ENCODE results near the gene PSMB11.

PSMB11 gene

DNA sequence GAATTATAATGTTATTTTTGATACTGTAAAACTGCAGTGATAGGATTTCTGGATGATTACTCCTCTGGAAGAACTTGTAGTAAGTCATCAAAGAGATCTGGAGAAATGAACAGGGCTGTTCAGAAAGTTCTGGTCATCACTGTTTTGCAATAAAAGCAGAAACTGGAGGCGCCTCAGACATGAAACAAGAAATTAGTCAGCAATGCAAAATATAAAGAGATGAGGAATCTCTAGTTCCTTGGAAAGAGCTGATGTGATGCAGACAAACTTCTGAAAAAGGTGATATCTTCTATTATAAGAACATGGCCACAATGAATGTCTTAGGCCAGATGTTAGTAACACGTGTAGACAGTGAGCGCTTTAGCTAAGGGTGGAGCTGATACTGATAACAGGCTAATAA lies 43.4 kb downstream of the PSMB11 start:
- DNase-seq (ENCODE audit: low read depth), result no peak

DNA sequence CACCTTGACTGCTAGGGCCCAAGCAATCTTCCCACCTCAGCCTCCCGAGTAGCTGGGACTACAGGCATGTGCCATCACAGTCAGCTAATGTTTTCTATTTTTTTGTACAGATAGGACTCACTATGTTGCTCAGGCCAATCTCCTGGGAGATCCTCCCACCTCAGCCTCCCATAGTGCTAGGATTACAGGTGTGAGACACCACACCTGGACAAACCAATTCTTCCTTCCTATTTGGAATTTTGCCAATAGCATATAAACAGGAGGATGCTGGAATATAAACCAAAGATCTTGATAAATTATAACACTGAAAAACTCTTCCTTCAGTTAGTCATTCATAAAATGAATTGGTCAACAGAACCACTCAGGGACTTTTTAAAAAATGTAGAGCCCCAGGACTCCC lies 44.6 kb downstream of the PSMB11 start:
- no peak for DNase-seq (ENCODE audit: low read depth)

DNA sequence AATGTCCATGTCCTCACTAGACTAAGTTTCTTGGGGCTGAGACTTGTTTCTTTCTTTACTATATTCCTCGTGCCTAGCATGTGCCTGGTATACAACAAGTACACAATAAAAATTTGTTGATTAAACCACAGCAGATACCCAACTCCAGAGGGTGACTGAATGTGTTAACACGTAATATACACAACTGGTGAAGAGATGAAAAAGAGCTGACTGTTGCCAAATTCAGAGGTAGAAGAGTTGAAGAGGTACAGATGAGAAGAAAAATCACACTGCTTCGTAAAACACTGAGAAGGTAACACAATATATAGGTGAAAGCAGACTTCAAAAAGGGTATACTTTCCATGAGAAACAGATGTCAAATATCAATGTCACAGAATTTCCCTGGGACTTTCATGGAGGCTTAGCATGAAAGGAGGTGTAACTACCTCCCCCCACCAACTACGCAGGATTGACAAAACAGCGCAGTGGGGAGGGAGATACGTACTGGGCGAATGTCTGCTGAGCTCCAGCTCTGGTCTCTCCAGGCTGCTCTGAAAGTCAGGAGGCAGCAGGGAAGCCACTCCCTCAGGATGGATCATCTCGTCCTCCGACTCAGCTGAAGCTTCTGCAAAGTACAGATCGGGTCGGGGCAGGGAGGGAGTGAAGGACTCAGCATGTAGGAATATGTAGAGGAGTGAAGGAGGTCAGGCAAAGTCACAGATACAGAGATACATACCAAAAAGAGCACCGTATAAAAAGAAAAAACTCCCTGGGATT lies 47.7 kb downstream of the PSMB11 start:
- no peak for DNase-seq (ENCODE audit: low read depth)

DNA sequence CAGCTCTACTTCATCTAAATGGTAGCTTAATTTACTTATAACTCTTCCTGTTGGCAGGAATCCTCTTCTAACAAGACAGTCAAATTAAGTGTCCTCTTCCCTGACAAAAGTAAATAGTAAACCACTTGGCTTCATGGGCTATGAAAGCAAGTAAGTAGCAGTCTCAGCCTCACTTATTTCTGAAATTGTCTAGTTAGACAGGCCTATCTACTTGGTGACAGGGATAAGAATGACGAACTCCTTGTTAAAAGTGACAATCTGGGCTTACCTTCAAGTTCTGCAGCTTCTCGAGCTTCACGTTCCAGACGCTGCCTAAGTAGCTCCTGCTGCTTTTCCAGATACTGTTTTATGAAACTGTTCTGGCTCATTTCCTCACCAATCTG lies 48.2 kb downstream of the PSMB11 start:
- no peak for DNase-seq (ENCODE audit: low read depth)

DNA sequence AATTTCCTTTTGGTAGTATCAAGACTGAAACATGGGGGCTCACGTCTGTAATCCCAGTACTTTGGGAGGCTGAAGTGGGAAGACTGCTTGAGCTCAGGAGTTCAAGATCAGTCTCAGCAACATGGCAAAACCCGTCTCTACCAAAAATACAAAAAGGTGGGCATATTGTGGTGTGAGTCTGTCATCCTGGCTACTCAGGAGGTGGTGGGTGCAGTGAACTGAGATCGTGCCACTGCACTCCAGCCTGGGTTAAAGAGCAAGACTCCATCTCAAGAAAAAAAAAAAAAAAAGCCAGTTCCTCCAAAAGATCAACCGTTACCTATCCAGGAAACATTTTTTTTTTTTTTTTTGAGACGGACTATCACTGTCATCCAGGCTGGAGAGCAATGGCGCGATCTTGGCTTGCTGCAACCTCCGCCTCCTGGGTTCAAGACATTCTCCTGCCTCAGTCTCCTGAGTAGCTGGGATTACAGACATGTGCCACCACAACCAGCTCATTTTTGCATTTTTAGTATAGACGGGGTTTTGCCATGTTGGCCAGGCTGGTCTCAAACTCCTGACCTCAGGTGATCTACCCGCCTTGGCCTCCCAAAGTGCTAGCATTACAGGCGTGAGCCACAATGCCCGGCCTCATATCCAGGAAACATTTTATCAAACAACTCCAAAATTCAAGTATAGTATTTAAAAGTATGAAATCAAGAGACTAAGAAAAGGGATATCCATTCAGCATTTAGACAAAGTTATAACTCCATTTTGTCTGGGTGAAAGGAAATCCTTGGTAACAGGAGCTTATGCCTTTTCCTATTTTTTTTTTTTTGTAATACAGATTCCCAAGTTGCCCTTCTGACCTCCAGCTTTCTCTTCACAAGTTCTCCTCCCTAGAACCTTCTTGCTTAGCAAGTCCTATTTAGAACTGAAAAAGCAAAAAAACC lies 49.5 kb downstream of the PSMB11 start:
- DNase-seq (ENCODE audit: low read depth), result no peak

DNA sequence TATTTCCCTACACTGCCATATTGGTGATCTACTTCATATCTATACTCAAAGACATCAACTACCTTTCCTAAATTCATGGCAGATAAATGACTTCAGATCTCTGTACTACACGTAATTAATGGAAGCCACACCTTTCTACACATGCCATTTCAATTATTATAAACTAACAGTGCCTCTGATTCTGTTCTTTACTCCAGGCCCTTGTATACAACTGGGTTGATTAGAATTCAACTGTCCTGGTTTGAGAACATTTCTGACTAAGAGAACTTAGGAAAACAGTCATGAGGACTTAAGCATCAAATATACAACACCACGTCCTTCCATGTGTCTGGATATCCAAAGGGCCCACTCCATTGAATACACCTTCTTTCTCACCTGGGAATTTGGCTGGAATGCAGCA lies 51.1 kb downstream of the PSMB11 start:
- no peak for DNase-seq (ENCODE audit: low read depth)

DNA sequence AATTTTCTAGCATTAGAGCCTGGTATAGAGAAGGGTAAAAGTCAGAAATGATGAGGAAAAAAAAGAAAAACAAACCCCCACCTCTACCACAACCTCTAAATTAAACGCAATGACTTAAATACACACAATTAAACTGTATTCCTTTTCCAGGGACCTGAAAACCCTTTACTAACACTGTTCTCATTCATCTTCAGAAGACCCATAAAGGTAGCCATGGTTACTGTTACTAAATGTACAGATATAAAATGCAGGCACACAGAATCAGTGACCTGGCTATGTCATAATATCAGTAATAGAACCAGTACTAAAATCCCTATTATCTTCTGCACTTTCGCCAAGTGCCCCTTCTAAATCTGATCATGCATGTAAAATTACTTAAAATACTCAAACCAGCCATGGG lies 51.5 kb downstream of the PSMB11 start:
- no peak for DNase-seq (ENCODE audit: low read depth)

Measured in activated gamma-delta T cell treated with anti-CD3 and anti-CD28 coated beads, Interleukin-2, amount 50 U/mL, for 16 hours (primary cell).